Body of pancreas (tissue), 4 donors: ENCODE measurements around the gene RPS6KA1. TPM values are rescaled to one million over a fixed set of nuclear protein-coding genes. Genes with fewer than 3 reads are reported as not detected.
"Not testable (repeated sequence)": the region's sequence is repeated elsewhere in the genome, so short reads cannot be mapped to it uniquely, and the experiment has no call there.

Source experiments
- ATAC-seq: fragments of 150-250 bp; one replicate; pipeline ENCODE4 v1.9.1; 2016
- DNase-seq, 4 donors: peaks; one replicate each; pipeline ENCODE4 v3.0.0-alpha.2; 2019
- H3K27ac ChIP-seq, 4 donors: fragments of 200-600 bp; sonication (generic); 1 replicate in 3 of 4; 2 replicates in 1 of 4; pipeline versions ENCODE4 v1.5.1 to v1.6.1; 2016 to 2019; ENCODE audit warnings: mild to moderate bottlenecking in 1 of 4, mixed read lengths in 1 of 4, moderate library complexity in 1 of 4
- H3K27me3 ChIP-seq, 2 donors: fragments of 200-600 bp; sonication (generic); one replicate each; pipeline ENCODE4 v1.6.0; 2016; ENCODE audit warnings: mild to moderate bottlenecking in 1 of 2
- H3K36me3 ChIP-seq, 2 donors: fragments of 200-600 bp; sonication (generic); replicated peaks in 1 of 2; 2 replicates each; pipeline ENCODE4 v1.5.1; 2016; ENCODE audit warnings: low read depth in 2 of 2; ENCODE audit not compliant: insufficient read depth in 1 of 2
- H3K4me1 ChIP-seq: fragments of 200-600 bp; sonication (generic); one replicate; pipeline ENCODE4 v1.6.0; 2016
- H3K4me3 ChIP-seq, 2 donors: fragments of 200-600 bp; sonication (generic); 1 replicate in 1 of 2; 2 replicates in 1 of 2; pipeline ENCODE4 v1.5.1; 2016 to 2019
- H3K9me3 ChIP-seq, 3 donors: fragments of 200-600 bp; sonication (generic); 1 replicate in 2 of 3; 2 replicates in 1 of 3; pipeline ENCODE4 v1.5.1; 2016
- POLR2A ChIP-seq, 3 donors: fragments of 450-650 bp; IDR thresholded peaks; one replicate each; pipeline ENCODE4 v1.6.1; 2016; ENCODE audit warnings: antibody characterized with exemption in 3 of 3, mild to moderate bottlenecking in 2 of 3
- WGBS, 2 donors: methylation state at CpG; one replicate each; pipeline ENCODE4 v1.1.5; 2017; 5-methylcytosine and 5-hydroxymethylcytosine counted together
- intact Hi-C: fragments of 100-400 bp; cut with DNase I; formaldehyde crosslinking; loops from one replicate; pipeline ENCODE4 v1.15.1; 2023
- total RNA-seq, 2 donors: library from RNA; depleted of rRNA; stranded (reverse); fragments of >200 nt; gene quantifications; one replicate each; pipeline ENCODE4 v1.1.0, GENCODE V29; 2016
- TF ChIP-seq, protein P1 (sequence below), 7 experiments: fragments of 450-650 bp in 4 of 7; fragments of 200-600 bp in 3 of 7; sonication (generic) in 3 of 7; IDR thresholded peaks; one replicate each; pipeline ENCODE4 v1.5.1; 2016 to 2019; ENCODE audit warnings: antibody characterized with exemption in 7 of 7

Gene RPS6KA1
- total RNA-seq, 2 donors from 2014 or later: 20.1 to 30.4 TPM

GRCh38 chr1:26583646-26584485 is 54.3 kb downstream of the RPS6KA1 start:
- no peak overlapping the region for H3K27ac ChIP-seq
- no peak for DNase-seq
- intact Hi-C loops: no loop called here
- no peak overlapping the region for H3K4me3 ChIP-seq
- H3K27me3 ChIP-seq: no peaks in the 10 kb centered on the region
- no peaks in the 10 kb centered on the region for H3K4me1 ChIP-seq
- TF ChIP-seq, protein P1, sequence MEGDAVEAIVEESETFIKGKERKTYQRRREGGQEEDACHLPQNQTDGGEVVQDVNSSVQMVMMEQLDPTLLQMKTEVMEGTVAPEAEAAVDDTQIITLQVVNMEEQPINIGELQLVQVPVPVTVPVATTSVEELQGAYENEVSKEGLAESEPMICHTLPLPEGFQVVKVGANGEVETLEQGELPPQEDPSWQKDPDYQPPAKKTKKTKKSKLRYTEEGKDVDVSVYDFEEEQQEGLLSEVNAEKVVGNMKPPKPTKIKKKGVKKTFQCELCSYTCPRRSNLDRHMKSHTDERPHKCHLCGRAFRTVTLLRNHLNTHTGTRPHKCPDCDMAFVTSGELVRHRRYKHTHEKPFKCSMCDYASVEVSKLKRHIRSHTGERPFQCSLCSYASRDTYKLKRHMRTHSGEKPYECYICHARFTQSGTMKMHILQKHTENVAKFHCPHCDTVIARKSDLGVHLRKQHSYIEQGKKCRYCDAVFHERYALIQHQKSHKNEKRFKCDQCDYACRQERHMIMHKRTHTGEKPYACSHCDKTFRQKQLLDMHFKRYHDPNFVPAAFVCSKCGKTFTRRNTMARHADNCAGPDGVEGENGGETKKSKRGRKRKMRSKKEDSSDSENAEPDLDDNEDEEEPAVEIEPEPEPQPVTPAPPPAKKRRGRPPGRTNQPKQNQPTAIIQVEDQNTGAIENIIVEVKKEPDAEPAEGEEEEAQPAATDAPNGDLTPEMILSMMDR (IDR thresholded peaks at IDR 0.05): no peak
- TF ChIP-seq POLR2A (IDR thresholded peaks at IDR 0.05): no peak
- ATAC-seq: no peak
- 64 to 78% methylated on average over 5 of the region's 5 CpGs for WGBS, 2 donors
- no peaks in the 10 kb centered on the region for H3K36me3 ChIP-seq
- H3K9me3 ChIP-seq: no peaks in the 10 kb centered on the region

DNA sequence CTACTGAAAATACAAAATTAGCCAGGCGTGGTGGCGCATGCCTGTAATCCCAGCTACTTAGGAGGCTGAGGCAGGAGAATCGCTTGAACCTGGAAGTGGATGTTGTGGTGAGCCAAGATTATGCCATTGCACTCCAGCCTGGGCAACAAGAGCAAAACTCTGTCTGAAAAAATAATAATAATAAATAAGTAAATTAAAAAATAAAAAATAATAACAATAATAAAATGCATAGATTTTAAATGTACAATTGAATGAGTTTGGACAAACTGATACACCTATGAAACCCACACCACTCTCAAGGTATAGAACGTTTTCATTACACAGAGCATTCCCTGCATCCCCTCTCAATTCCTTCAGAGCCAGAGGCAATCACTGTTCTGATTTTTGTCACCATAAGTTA is 55.0 kb downstream of the RPS6KA1 start:
- WGBS, 2 donors: 81 to 88% methylated on average over 4 of the region's 4 CpGs
- H3K9me3 ChIP-seq, H3K27ac ChIP-seq, intact Hi-C loops, H3K27me3 ChIP-seq, DNase-seq, H3K36me3 ChIP-seq, H3K4me3 ChIP-seq, H3K4me1 ChIP-seq, ATAC-seq: not testable (repeated sequence)

GRCh38 chr1:26585471-26585870 is 55.9 kb downstream of the RPS6KA1 start:
- H3K36me3 ChIP-seq: no peaks in the 10 kb centered on the region
- ATAC-seq: no peak

GRCh38 chr1:26593385-26593784 is 63.8 kb downstream of the RPS6KA1 start:
- Histone ChIP-seq H3K36me3 (no peaks in the 10 kb centered on the region), H3K27ac (no peak overlapping the region), H3K4me1 (no peaks in the 10 kb centered on the region), H3K4me3 (no peak overlapping the region), H3K27me3 (no peaks in the 10 kb centered on the region), H3K9me3 (no peaks in the 10 kb centered on the region)
- intact Hi-C loops: no loop called here
- no peak for TF ChIP-seq POLR2A (IDR thresholded peaks at IDR 0.05)
- TF ChIP-seq, protein P1 (IDR thresholded peaks at IDR 0.05): no peak
- no peak for ATAC-seq
- 79 to 86% methylated on average over 5 of the region's 5 CpGs for WGBS, 2 donors
- no peak for DNase-seq

More at GRCh38 chr1:26585471-26585870, 55.9 kb downstream of the RPS6KA1 start:
- Histone ChIP-seq H3K27ac (no peak overlapping the region), H3K4me1 (no peaks in the 10 kb centered on the region), H3K9me3 (no peaks in the 10 kb centered on the region), H3K4me3 (no peak overlapping the region), H3K27me3 (no peaks in the 10 kb centered on the region)
- intact Hi-C loops: no loop called here
- 74 to 82% methylated on average over 5 to 6 of the region's 6 CpGs for WGBS, 2 donors
- no peak for TF ChIP-seq POLR2A (IDR thresholded peaks at IDR 0.05)
- TF ChIP-seq, protein P1 (IDR thresholded peaks at IDR 0.05): no peak
- no peak for DNase-seq

- H3K9me3 ChIP-seq, H3K36me3 ChIP-seq, ATAC-seq, H3K4me3 ChIP-seq, DNase-seq, intact Hi-C loops, H3K27me3 ChIP-seq, H3K27ac ChIP-seq, H3K4me1 ChIP-seq: not testable (repeated sequence)
- 91 to 93% methylated on average over 6 of the region's 6 CpGs for WGBS, 2 donors
Measured at GRCh38 chr1:26594593-26594992, 65.0 kb downstream of the RPS6KA1 start.

GRCh38 chr1:26597629-26598039 is 68.1 kb downstream of the RPS6KA1 start:
- intact Hi-C loops: no loop called here
- no peaks in the 10 kb centered on the region for H3K27me3 ChIP-seq
- no peak overlapping the region for H3K27ac ChIP-seq
- WGBS, 2 donors: 3% methylated on average over 2 of the region's 2 CpGs
- peak; percentile 59 for ATAC-seq
- DNase-seq: no peak
- no peaks in the 10 kb centered on the region for H3K9me3 ChIP-seq
- H3K36me3 ChIP-seq: no peaks in the 10 kb centered on the region
- no peak overlapping the region for H3K4me3 ChIP-seq
- TF ChIP-seq, protein P1 (IDR thresholded peaks at IDR 0.05): peak; percentile 47 to 72 (median 69)
- no peak for TF ChIP-seq POLR2A (IDR thresholded peaks at IDR 0.05)
- no peaks in the 10 kb centered on the region for H3K4me1 ChIP-seq
